GM18505 (cell line): ENCODE results near the gene CRYGN.

Experiments
- ATAC-seq: cut with Tn5 transposase; IDR thresholded peaks from one replicate; pipeline ENCODE4 v1.9.1; 2021; ENCODE audit not compliant: unreplicated experiment
- POLR2A ChIP-seq: IDR thresholded peaks from 4 replicates; pipeline ENCODE4 v1.6.1; 2011; ENCODE audit warnings: borderline replicate concordance; ENCODE audit not compliant: insufficient read depth, insufficient read length; ENCODE audit errors: extremely low read depth

CRYGN gene

GRCh38 chr7:151431281-151431767, 8.6 kb downstream of the CRYGN start:
- TF ChIP-seq POLR2A = no peak
- ATAC-seq = no peak

GRCh38 chr7:151430391-151431205, 9.3 kb downstream of the CRYGN start:
- ATAC-seq = no peak
- TF ChIP-seq POLR2A = no peak

GRCh38 chr7:151429560-151430331, 10.2 kb downstream of the CRYGN start:
- TF ChIP-seq POLR2A = no peak
- peak; percentile 54 for ATAC-seq

- ATAC-seq = no peak
These were observed 10.7 kb downstream of the CRYGN start for GRCh38 chr7:151429237-151429559.

DNA sequence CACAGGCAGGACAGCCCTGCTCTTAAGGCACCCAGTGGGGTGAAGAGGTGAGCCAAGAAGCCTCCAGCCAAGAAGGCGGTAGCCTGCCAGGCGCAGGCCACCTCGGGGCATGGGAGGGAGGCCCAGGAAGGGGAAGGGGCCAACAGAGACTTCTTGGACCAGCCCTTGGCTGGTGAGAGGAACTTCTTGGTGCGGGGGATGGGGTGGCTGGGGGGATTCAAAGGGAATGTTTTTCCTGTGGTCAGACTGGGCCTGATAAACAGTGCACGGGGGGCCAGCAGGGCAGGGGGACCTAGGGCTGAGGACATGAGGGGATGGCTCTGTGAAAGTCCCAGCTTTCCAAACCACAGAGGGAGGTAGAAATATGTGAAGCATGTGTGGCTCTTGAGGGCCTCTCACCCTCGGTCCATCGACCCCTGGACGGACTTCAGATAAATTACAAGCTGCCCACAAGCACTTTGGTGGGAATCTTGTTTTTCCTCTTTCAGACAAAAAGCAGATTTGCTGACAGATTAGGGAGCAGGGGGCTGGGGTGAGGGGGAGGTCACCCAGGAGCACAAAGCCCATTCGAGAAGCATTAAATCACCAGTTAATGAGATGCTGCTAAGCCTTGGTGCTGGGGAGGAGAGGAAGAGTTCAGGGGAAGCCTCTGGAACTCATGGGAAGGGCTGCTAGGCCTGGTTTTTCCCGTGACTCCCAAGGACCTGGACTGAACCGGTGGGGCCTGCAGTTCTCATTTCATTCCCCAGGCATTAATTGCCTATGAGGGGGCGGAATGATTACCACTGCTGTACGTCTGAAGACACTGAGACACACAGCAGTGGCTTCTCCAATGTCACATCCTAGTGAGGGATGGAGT, 11.3 kb downstream of the CRYGN start:
- TF ChIP-seq POLR2A = no peak
- ATAC-seq = no peak

More at GRCh38 chr7:151429237-151429559, 10.7 kb downstream of the CRYGN start:
- TF ChIP-seq POLR2A = no peak

- no peak for ATAC-seq
- no peak for TF ChIP-seq POLR2A
These were observed 12.1 kb downstream of the CRYGN start for GRCh38 chr7:151427705-151428377.

DNA sequence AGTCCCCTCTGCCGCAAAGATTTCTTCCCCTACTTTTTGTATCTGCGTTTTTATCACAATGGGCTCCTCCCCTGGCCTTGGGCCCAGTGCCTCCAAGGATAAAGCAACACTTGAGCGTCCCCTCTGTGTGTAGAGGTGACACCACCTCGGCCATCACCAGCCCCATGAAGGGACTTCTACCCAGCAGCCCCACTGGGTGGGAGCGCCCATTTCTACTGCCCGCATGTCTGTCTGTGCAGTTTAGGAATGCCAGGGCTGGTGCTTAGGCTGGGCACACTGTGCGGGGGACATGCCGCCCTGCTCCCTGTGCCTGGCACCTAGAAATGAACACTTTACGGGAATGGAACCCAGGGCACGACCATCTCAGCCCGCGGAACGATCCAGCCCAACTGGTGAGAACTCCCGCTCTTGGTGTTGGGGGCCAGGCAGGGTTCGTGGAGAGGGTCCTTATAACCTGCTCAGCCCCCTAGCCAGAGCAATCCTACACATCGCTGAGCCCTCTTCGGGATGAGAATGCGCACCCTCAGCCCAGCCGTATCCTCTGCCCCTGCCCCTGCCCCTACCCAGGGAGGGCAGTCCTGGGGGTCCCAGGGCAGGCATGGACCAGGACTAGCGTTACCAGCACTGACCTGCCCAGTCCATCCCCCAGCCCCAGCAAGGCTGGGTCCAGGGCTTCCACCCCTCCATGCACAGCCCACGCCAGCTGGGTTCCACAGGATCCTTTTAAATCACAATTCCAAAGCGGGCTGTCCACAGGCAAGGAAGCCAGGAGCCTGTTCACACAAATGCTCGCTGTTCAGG, 12.8 kb downstream of the CRYGN start:
- TF ChIP-seq POLR2A = no peak
- ATAC-seq = no peak

DNA sequence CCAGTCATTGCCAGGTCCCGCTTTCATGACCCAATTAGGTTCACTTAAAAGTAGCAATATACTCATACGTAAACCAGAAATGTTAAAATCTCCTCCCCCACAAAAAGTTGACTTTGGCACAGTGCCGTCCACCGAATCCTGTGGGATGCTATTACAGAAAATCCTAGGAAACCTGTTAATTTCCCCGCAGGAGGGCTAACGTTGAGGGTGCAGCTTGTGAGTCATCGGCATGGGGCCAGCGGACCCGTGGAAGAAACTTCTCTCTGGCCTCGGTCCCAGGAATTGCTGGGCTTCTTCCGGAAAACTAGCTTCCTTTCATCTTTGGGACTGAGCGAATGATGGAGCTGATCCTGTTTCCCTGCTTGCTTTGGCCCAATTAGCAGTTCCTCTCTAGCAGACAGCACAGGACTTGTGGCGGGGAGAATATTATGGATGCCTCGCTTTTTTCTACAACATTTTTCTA, 13.5 kb downstream of the CRYGN start:
- no peak for ATAC-seq
- no peak for TF ChIP-seq POLR2A

DNA sequence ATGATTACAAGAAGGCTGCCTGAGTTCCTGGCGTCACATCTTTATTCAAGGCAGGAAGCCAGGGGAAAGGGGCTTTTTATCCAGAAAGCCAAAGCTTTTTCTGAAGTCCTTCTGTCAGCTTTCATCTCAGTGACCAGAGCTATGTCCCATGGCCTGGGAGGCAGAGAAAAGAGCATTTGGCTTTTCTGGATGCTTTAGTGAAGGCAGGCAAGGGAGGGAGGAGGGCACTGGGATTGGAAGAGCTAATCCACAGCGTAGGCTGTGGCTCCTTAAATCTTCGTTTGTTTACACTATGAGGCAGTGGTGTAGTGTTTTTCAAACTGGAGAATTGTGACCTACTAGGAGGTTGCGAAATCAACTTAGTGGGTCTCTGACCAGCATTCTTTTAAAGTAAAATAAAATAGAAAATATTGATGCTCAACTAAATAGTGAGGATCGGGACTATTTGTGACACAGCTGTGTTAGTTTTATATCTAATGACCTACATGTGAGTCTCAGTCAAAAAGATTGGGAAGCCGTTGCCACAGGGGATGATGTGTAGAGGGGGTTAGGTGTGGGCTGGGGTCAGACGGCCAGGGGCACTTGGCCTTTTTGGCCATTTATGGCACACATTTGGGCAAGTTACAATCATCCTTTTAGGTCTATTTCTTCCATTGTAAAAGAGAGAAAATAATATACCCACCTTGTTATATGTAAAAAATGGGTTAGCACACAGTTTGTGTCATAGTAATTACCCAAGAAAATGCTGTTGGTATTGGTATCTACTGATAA, 14.1 kb downstream of the CRYGN start:
- no peak for ATAC-seq

GRCh38 chr7:151424799-151425198, 15.1 kb downstream of the CRYGN start:
- no peak for TF ChIP-seq POLR2A
- ATAC-seq = no peak

More for the DNA sequence above, 14.1 kb downstream of the CRYGN start:
- TF ChIP-seq POLR2A = no peak

GRCh38 chr7:151423936-151424335, 16.0 kb downstream of the CRYGN start:
- TF ChIP-seq POLR2A = no peak
- ATAC-seq = no peak

GRCh38 chr7:151423226-151423625, 16.7 kb downstream of the CRYGN start:
- ATAC-seq = no peak
- TF ChIP-seq POLR2A = no peak

DNA sequence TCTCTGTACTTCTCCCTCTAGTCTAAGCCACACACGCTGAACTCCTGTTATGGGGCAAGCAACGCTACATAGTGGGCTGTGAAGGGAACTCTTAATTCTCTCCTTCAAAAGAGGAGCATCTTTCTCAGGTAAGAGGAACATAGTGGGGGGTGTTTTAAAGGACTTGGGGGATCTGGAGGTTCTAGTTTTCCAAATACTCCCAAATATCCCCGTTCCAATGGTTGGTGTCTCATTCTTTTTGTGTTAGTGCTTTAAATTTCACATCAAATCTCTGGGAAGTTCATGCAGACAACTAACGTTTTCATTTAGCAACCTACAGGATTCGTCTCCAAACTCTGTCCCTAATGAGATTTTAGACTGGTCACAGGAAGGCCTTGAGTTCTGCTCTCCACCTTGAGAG, 17.7 kb downstream of the CRYGN start:
- no peak for TF ChIP-seq POLR2A
- ATAC-seq = no peak
